Measurements from ENCODE around the gene WDR20. TPM values are rescaled to one million over a fixed set of nuclear protein-coding genes. Genes with fewer than 3 reads are reported as not detected.
A peak's percentile ranks its signal among the peaks of the same experiment; 100 is the strongest.

The WDR20 gene
- total RNA-seq, 1 experiment from 2014 or later: 25.6 TPM

DNA sequence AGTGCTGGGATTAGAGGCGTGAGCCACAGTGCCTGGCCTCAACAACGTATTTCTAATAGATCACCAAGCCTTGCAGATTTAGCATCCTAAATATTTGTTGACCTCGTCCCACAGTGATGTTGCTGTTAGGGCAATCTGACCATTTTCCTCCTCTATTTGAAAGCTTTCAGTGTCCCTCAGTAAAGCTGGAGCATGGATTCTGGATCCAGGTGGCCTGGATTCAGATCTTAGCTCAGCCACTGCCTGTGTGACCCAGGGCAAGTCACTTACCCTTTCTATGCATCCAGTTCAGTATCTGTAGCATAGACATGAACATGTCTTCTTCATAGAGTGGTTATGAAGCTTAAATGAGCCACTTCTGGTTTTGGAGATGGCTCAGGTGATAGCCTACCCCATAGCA lies 49.0 kb upstream of the WDR20 start:
- TF ChIP-seq, protein P1, sequence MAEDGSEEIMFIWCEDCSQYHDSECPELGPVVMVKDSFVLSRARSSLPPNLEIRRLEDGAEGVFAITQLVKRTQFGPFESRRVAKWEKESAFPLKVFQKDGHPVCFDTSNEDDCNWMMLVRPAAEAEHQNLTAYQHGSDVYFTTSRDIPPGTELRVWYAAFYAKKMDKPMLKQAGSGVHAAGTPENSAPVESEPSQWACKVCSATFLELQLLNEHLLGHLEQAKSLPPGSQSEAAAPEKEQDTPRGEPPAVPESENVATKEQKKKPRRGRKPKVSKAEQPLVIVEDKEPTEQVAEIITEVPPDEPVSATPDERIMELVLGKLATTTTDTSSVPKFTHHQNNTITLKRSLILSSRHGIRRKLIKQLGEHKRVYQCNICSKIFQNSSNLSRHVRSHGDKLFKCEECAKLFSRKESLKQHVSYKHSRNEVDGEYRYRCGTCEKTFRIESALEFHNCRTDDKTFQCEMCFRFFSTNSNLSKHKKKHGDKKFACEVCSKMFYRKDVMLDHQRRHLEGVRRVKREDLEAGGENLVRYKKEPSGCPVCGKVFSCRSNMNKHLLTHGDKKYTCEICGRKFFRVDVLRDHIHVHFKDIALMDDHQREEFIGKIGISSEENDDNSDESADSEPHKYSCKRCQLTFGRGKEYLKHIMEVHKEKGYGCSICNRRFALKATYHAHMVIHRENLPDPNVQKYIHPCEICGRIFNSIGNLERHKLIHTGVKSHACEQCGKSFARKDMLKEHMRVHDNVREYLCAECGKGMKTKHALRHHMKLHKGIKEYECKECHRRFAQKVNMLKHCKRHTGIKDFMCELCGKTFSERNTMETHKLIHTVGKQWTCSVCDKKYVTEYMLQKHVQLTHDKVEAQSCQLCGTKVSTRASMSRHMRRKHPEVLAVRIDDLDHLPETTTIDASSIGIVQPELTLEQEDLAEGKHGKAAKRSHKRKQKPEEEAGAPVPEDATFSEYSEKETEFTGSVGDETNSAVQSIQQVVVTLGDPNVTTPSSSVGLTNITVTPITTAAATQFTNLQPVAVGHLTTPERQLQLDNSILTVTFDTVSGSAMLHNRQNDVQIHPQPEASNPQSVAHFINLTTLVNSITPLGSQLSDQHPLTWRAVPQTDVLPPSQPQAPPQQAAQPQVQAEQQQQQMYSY (CRISPR knock-in tag; IDR thresholded peaks at IDR 0.05): peak; percentile 74
- TF ChIP-seq, protein P2, sequence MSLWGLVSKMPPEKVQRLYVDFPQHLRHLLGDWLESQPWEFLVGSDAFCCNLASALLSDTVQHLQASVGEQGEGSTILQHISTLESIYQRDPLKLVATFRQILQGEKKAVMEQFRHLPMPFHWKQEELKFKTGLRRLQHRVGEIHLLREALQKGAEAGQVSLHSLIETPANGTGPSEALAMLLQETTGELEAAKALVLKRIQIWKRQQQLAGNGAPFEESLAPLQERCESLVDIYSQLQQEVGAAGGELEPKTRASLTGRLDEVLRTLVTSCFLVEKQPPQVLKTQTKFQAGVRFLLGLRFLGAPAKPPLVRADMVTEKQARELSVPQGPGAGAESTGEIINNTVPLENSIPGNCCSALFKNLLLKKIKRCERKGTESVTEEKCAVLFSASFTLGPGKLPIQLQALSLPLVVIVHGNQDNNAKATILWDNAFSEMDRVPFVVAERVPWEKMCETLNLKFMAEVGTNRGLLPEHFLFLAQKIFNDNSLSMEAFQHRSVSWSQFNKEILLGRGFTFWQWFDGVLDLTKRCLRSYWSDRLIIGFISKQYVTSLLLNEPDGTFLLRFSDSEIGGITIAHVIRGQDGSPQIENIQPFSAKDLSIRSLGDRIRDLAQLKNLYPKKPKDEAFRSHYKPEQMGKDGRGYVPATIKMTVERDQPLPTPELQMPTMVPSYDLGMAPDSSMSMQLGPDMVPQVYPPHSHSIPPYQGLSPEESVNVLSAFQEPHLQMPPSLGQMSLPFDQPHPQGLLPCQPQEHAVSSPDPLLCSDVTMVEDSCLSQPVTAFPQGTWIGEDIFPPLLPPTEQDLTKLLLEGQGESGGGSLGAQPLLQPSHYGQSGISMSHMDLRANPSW (CRISPR knock-in tag; conservative IDR thresholded peaks at IDR 0.05; ENCODE audit: low read depth): no peak
- Mint-ChIP-seq H3K9me3 (no peaks in the 10 kb centered on the region), H3K36me3 (peaks cover 6% of the 10 kb centered on the region), H3K4me3 (no peak overlapping the region), H3K4me1 (peaks cover 31% of the 10 kb centered on the region), H3K27ac (no peak overlapping the region), H3K27me3 (ENCODE audit: low read depth) (no peaks in the 10 kb centered on the region; the same call in 1 of the 2 replicates)
- DNase-seq (ENCODE audit: low spot score) (no peak), ATAC-seq (no peak)
- POLR2A ChIA-PET: interaction anchor here (0.7 to 1.5 kb wide), 2 partner anchors 44 to 226 kb away, joined by 3 to 13 read pairs; no protein-coding TSS in a partner anchor
- CTCF ChIA-PET: interaction anchor here (0.7 to 2.3 kb wide), 3 partner anchors 44 to 323 kb away, joined by 3 to 10 read pairs (median 4); no protein-coding TSS in a partner anchor

DNA sequence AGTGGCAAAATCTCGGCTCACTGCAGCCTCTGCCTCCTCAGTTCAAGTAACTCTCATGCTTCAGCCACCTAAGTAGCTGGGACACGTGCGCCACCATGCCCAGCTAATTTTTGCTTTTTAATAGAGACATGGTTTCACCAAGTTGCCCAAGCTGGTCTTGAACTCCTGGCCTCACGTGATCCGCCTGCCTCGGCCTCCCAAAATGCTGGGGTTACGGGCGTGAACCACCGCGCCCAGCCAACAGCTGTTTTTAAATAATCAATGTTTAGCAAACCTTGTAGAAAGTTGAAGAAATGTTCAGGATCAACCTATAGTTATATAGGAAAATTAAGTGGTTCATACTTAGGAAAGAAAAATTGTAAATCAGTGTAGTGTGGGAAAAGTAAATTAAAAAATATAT lies 46.9 kb upstream of the WDR20 start:
- CTCF ChIA-PET: interaction anchor here (0.8 kb wide), 1 partner anchor 47 kb away, joined by 4 read pairs; no protein-coding TSS in a partner anchor
- DNase-seq (ENCODE audit: low spot score) (no peak), ATAC-seq (no peak)
- Mint-ChIP-seq H3K4me3 (no peak overlapping the region), H3K4me1 (peaks cover 41% of the 10 kb centered on the region), H3K27me3 (ENCODE audit: low read depth) (no peaks in the 10 kb centered on the region; the same call in 1 of the 2 replicates), H3K36me3 (no peaks in the 10 kb centered on the region), H3K9me3 (no peaks in the 10 kb centered on the region), H3K27ac (no peak overlapping the region)
- POLR2A ChIA-PET: no interaction called here
- TF ChIP-seq ATF1 (CRISPR knock-in tag; IDR thresholded peaks at IDR 0.05) (no peak), TP53 (CRISPR knock-in tag; IDR thresholded peaks at IDR 0.05) (no peak), ZNF396 (CRISPR knock-in tag; IDR thresholded peaks at IDR 0.05; ENCODE audit: borderline replicate concordance) (no peak), EMX1 (CRISPR knock-in tag; IDR thresholded peaks at IDR 0.05) (no peak), HMGA2 (CRISPR knock-in tag; IDR thresholded peaks at IDR 0.05) (no peak), ZNF219 (CRISPR knock-in tag; IDR thresholded peaks at IDR 0.05; ENCODE audit: borderline replicate concordance) (no peak), ZNF671 (CRISPR knock-in tag; IDR thresholded peaks at IDR 0.05) (no peak), FOXK1 (CRISPR knock-in tag; IDR thresholded peaks at IDR 0.05) (no peak), ETV6 (CRISPR knock-in tag; IDR thresholded peaks at IDR 0.05) (no peak)
- TF ChIP-seq, protein P3, sequence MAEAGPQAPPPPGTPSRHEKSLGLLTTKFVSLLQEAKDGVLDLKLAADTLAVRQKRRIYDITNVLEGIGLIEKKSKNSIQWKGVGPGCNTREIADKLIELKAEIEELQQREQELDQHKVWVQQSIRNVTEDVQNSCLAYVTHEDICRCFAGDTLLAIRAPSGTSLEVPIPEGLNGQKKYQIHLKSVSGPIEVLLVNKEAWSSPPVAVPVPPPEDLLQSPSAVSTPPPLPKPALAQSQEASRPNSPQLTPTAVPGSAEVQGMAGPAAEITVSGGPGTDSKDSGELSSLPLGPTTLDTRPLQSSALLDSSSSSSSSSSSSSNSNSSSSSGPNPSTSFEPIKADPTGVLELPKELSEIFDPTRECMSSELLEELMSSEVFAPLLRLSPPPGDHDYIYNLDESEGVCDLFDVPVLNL (CRISPR knock-in tag; IDR thresholded peaks at IDR 0.05; ENCODE audit: borderline replicate concordance, low read depth): no peak
- TF ChIP-seq, protein P4, sequence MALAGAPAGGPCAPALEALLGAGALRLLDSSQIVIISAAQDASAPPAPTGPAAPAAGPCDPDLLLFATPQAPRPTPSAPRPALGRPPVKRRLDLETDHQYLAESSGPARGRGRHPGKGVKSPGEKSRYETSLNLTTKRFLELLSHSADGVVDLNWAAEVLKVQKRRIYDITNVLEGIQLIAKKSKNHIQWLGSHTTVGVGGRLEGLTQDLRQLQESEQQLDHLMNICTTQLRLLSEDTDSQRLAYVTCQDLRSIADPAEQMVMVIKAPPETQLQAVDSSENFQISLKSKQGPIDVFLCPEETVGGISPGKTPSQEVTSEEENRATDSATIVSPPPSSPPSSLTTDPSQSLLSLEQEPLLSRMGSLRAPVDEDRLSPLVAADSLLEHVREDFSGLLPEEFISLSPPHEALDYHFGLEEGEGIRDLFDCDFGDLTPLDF (CRISPR knock-in tag; IDR thresholded peaks at IDR 0.05): no peak
- TF ChIP-seq, protein P5, sequence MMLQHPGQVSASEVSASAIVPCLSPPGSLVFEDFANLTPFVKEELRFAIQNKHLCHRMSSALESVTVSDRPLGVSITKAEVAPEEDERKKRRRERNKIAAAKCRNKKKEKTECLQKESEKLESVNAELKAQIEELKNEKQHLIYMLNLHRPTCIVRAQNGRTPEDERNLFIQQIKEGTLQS (CRISPR knock-in tag; conservative IDR thresholded peaks at IDR 0.05): no peak
- TF ChIP-seq, protein P6, sequence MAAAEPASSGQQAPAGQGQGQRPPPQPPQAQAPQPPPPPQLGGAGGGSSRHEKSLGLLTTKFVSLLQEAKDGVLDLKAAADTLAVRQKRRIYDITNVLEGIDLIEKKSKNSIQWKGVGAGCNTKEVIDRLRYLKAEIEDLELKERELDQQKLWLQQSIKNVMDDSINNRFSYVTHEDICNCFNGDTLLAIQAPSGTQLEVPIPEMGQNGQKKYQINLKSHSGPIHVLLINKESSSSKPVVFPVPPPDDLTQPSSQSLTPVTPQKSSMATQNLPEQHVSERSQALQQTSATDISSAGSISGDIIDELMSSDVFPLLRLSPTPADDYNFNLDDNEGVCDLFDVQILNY (CRISPR knock-in tag; IDR thresholded peaks at IDR 0.05): no peak
- TF ChIP-seq, protein P7, sequence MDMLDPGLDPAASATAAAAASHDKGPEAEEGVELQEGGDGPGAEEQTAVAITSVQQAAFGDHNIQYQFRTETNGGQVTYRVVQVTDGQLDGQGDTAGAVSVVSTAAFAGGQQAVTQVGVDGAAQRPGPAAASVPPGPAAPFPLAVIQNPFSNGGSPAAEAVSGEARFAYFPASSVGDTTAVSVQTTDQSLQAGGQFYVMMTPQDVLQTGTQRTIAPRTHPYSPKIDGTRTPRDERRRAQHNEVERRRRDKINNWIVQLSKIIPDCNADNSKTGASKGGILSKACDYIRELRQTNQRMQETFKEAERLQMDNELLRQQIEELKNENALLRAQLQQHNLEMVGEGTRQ (CRISPR knock-in tag; IDR thresholded peaks at IDR 0.05): no peak
- TF ChIP-seq, protein P8, sequence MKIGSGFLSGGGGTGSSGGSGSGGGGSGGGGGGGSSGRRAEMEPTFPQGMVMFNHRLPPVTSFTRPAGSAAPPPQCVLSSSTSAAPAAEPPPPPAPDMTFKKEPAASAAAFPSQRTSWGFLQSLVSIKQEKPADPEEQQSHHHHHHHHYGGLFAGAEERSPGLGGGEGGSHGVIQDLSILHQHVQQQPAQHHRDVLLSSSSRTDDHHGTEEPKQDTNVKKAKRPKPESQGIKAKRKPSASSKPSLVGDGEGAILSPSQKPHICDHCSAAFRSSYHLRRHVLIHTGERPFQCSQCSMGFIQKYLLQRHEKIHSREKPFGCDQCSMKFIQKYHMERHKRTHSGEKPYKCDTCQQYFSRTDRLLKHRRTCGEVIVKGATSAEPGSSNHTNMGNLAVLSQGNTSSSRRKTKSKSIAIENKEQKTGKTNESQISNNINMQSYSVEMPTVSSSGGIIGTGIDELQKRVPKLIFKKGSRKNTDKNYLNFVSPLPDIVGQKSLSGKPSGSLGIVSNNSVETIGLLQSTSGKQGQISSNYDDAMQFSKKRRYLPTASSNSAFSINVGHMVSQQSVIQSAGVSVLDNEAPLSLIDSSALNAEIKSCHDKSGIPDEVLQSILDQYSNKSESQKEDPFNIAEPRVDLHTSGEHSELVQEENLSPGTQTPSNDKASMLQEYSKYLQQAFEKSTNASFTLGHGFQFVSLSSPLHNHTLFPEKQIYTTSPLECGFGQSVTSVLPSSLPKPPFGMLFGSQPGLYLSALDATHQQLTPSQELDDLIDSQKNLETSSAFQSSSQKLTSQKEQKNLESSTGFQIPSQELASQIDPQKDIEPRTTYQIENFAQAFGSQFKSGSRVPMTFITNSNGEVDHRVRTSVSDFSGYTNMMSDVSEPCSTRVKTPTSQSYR (CRISPR knock-in tag; IDR thresholded peaks at IDR 0.05): no peak

Data from WTC11 (cell line).